Neural cell (in vitro differentiated cells): ENCODE data around the gene ZNF79. TPM values are rescaled to one million over a fixed set of nuclear protein-coding genes. Genes with fewer than 3 reads are reported as not detected.

ENCODE experiments used
- H2AFZ ChIP-seq: fragments of 200-600, 300-800 bp; sonication (generic), shearing (Covaris generic); 2 replicates; pipeline ENCODE4 v1.6.0; 2014; ENCODE audit warnings: low read depth, mild to moderate bottlenecking, antibody characterized with exemption, low read length, moderate library complexity
- H3F3A ChIP-seq: fragments of 200-600 bp; shearing (Covaris generic); 2 replicates; pipeline ENCODE4 v1.6.1; 2016; ENCODE audit warnings: mild to moderate bottlenecking, moderate library complexity, mixed read lengths, antibody characterized with exemption, low read length; ENCODE audit not compliant: insufficient read depth, poor library complexity, severe bottlenecking
- H3K27ac ChIP-seq: fragments of 200-600, 300-800 bp; sonication (generic), shearing (Covaris generic); 2 replicates; pipeline ENCODE4 v1.5.1; 2014; ENCODE audit warnings: mild to moderate bottlenecking, low read length, moderate library complexity
- H3K27me3 ChIP-seq: fragments of 300-800, 200-600 bp; sonication (generic), shearing (Covaris generic); 2 replicates; pipeline ENCODE4 v1.6.0; 2014; ENCODE audit warnings: mild to moderate bottlenecking, low read depth, low read length, moderate library complexity; ENCODE audit not compliant: insufficient read depth
- H3K36me3 ChIP-seq: fragments of 300-800, 200-600 bp; sonication (generic), shearing (Covaris generic); 2 replicates; pipeline ENCODE4 v1.5.1; 2014; ENCODE audit warnings: mild to moderate bottlenecking, antibody characterized with exemption, low read length, moderate library complexity; ENCODE audit not compliant: insufficient read depth
- H3K4me2 ChIP-seq: fragments of 300-800, 200-600 bp; sonication (generic), shearing (Covaris generic); 2 replicates; pipeline ENCODE4 v1.6.0; 2014; ENCODE audit warnings: mild to moderate bottlenecking, low read length
- H3K4me3 ChIP-seq: fragments of 300-800, 200-600 bp; sonication (generic), shearing (Covaris generic); 2 replicates; pipeline ENCODE4 v1.5.1; 2014; ENCODE audit warnings: mild to moderate bottlenecking, low read length, moderate library complexity
- H3K79me2 ChIP-seq: fragments of 200-600 bp; shearing (Covaris generic); replicated peaks from 2 replicates; pipeline ENCODE4 v1.6.0; 2014; ENCODE audit warnings: mild to moderate bottlenecking, low read length, moderate library complexity; ENCODE audit not compliant: insufficient read depth
- H3K9ac ChIP-seq: fragments of 300-800, 200-600 bp; sonication (generic), shearing (Covaris generic); 2 replicates; pipeline ENCODE4 v1.6.1; 2016; ENCODE audit warnings: mild to moderate bottlenecking, low read length, mixed read lengths
- H3K9me2 ChIP-seq: fragments of 200-600 bp; shearing (Covaris generic); 2 replicates; pipeline ENCODE4 v1.6.1; 2016; ENCODE audit warnings: mild to moderate bottlenecking, low read length, mixed read lengths; ENCODE audit not compliant: insufficient read depth
- H3K9me3 ChIP-seq: fragments of 200-600, 300-800 bp; sonication (generic), shearing (Covaris generic); 2 replicates; pipeline ENCODE4 v1.6.1; 2016; ENCODE audit warnings: mild to moderate bottlenecking, mixed run types, low read length, moderate library complexity, mixed read lengths
- H4K20me1 ChIP-seq: fragments of 200-600 bp; shearing (Covaris generic); 2 replicates; pipeline ENCODE4 v1.6.1; 2016; ENCODE audit warnings: mild to moderate bottlenecking, mixed run types; ENCODE audit not compliant: insufficient read depth
- CTCF ChIP-seq: fragments of 450-650 bp; IDR thresholded peaks from 2 replicates; pipeline ENCODE4 v1.5.1; 2014; ENCODE audit warnings: antibody characterized with exemption, mild to moderate bottlenecking, moderate library complexity; ENCODE audit not compliant: poor library complexity, severe bottlenecking
- EP300 ChIP-seq: fragments of 450-650 bp; conservative IDR thresholded peaks from 2 replicates; pipeline ENCODE4 v1.6.1; 2014; ENCODE audit warnings: antibody characterized with exemption, mild to moderate bottlenecking, moderate library complexity; ENCODE audit not compliant: poor library complexity, severe bottlenecking
- EZH2 ChIP-seq: fragments of 200-600, 300-800 bp; shearing (Covaris generic), sonication (generic); IDR thresholded peaks from 2 replicates; pipeline ENCODE4 v1.6.1; 2014; ENCODE audit warnings: antibody characterized with exemption, low read length, borderline replicate concordance, mild to moderate bottlenecking; ENCODE audit not compliant: insufficient read depth, poor library complexity, severe bottlenecking
- MXI1 ChIP-seq: fragments of 450-650 bp; conservative IDR thresholded peaks from 2 replicates; pipeline ENCODE4 v1.6.1; 2014; ENCODE audit warnings: antibody characterized with exemption, mild to moderate bottlenecking; ENCODE audit not compliant: poor library complexity, severe bottlenecking
- POLR2AphosphoS5 ChIP-seq: IDR thresholded peaks from 2 replicates; pipeline ENCODE4 v1.6.1; 2012
- RAD21 ChIP-seq: fragments of 450-650 bp; conservative IDR thresholded peaks from 2 replicates; pipeline ENCODE4 v1.6.1; 2014; ENCODE audit warnings: antibody characterized with exemption, mild to moderate bottlenecking, moderate library complexity
- SMC3 ChIP-seq: fragments of 450-650 bp; conservative IDR thresholded peaks from 2 replicates; pipeline ENCODE4 v1.6.1; 2014; ENCODE audit warnings: antibody characterized with exemption, mild to moderate bottlenecking, moderate library complexity; ENCODE audit not compliant: poor library complexity
- TAF1 ChIP-seq: IDR thresholded peaks from 2 replicates; pipeline ENCODE4 v1.6.1; 2012; ENCODE audit warnings: low read depth
- polyA minus RNA-seq: library from RNA; depleted of rRNA, polyadenylated mRNA; stranded (reverse); fragments of >200 nt; gene quantifications from 2 replicates; pipeline ENCODE4 v1.2.3, GENCODE V29; 2014
- polyA plus RNA-seq: library from polyadenylated mRNA; depleted of rRNA; stranded (reverse); fragments of >200 nt; gene quantifications from 2 replicates; pipeline ENCODE4 v1.2.3, GENCODE V29; 2014
- TF ChIP-seq, protein P1 (sequence below): IDR thresholded peaks from 2 replicates; pipeline ENCODE4 v1.6.1; 2012; ENCODE audit warnings: borderline replicate concordance

Gene ZNF79
- polyA plus RNA-seq: 2.9 and 3.3 TPM in 2 replicates
- 26.4 and 27.0 TPM in 2 replicates for polyA minus RNA-seq

- Histone ChIP-seq H4K20me1 (no peaks in the 10 kb centered on the region), H3K9me2 (no peaks in the 10 kb centered on the region), H3F3A (no peaks in the 10 kb centered on the region), H3K27ac (peak within 1 kb of the TSS; percentile 94), H3K4me2 (peak within 1 kb of the TSS; percentile 76), H3K9me3 (no peaks in the 10 kb centered on the region), H3K79me2 (peaks cover 15% of the 10 kb centered on the region), H3K27me3 (no peaks in the 10 kb centered on the region), H3K36me3 (no peaks in the 10 kb centered on the region), H2AFZ (peak within 1 kb of the TSS; percentile 67), H3K4me3 (peak within 1 kb of the TSS; percentile 70), H3K9ac (peak within 1 kb of the TSS; percentile 83)
- no peak for TF ChIP-seq CTCF
- peak; percentile 53 for TF ChIP-seq RAD21
- TF ChIP-seq, protein P1, sequence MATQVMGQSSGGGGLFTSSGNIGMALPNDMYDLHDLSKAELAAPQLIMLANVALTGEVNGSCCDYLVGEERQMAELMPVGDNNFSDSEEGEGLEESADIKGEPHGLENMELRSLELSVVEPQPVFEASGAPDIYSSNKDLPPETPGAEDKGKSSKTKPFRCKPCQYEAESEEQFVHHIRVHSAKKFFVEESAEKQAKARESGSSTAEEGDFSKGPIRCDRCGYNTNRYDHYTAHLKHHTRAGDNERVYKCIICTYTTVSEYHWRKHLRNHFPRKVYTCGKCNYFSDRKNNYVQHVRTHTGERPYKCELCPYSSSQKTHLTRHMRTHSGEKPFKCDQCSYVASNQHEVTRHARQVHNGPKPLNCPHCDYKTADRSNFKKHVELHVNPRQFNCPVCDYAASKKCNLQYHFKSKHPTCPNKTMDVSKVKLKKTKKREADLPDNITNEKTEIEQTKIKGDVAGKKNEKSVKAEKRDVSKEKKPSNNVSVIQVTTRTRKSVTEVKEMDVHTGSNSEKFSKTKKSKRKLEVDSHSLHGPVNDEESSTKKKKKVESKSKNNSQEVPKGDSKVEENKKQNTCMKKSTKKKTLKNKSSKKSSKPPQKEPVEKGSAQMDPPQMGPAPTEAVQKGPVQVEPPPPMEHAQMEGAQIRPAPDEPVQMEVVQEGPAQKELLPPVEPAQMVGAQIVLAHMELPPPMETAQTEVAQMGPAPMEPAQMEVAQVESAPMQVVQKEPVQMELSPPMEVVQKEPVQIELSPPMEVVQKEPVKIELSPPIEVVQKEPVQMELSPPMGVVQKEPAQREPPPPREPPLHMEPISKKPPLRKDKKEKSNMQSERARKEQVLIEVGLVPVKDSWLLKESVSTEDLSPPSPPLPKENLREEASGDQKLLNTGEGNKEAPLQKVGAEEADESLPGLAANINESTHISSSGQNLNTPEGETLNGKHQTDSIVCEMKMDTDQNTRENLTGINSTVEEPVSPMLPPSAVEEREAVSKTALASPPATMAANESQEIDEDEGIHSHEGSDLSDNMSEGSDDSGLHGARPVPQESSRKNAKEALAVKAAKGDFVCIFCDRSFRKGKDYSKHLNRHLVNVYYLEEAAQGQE: no peak
- peak; percentile 36 for TF ChIP-seq TAF1
- peak; percentile 54 for TF ChIP-seq SMC3
- TF ChIP-seq POLR2AphosphoS5: peak; percentile 81
- peak; percentile 87 for TF ChIP-seq MXI1
- TF ChIP-seq EZH2: no peak
- TF ChIP-seq EP300: no peak
Observed at GRCh38 chr9:127423934-127424675, at the start of gene ZNF79. Gene ZNF79 (plus strand): TSS chr9:127424382. CDS start chr9:127424788, 406 bp downstream.

DNA sequence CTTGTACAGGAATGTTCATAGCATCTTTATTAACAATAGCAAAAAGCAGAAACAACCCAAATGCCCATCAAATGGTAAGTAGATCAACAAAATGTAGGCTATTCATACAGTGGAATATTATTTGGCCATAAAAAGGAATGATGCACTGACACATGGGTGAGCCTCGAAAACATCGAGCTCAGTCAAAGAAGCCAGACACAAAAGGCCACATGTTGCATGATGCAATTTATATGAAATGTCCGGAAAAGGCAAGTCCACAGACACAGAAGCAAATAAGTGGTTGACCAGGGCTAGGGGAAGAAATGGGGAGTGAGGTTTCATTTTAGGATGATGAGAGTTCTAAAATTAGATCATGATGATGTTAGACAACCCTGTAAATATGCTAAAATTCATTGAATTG, 43.7 kb upstream of the ZNF79 start:
- TF ChIP-seq EZH2: no peak
- no peak for TF ChIP-seq TAF1
- TF ChIP-seq, protein P1: no peak
- TF ChIP-seq SMC3: no peak
- TF ChIP-seq POLR2AphosphoS5: no peak
- TF ChIP-seq RAD21: no peak
- no peak for TF ChIP-seq EP300
- no peak for TF ChIP-seq CTCF
- no peak for TF ChIP-seq MXI1
- no peaks in the 10 kb centered on the region for H3K27me3 ChIP-seq
- H3K36me3 ChIP-seq: no peaks in the 10 kb centered on the region
- H3K4me2 ChIP-seq: no peak overlapping the region
- H4K20me1 ChIP-seq: no peaks in the 10 kb centered on the region
- H2AFZ ChIP-seq: no peak overlapping the region
- no peaks in the 10 kb centered on the region for H3K9me2 ChIP-seq
- H3K9ac ChIP-seq: no peak overlapping the region
- no peak overlapping the region for H3K4me3 ChIP-seq
- H3F3A ChIP-seq: no peaks in the 10 kb centered on the region
- no peak overlapping the region for H3K27ac ChIP-seq
- H3K79me2 ChIP-seq: no peaks in the 10 kb centered on the region
- no peaks in the 10 kb centered on the region for H3K9me3 ChIP-seq
